Measurements from ENCODE around the gene PLXNA2. TPM values are rescaled to one million over a fixed set of nuclear protein-coding genes. Genes with fewer than 3 reads are reported as not detected.

The PLXNA2 gene
- total RNA-seq, 2 experiments from 2014 or later = 2.0 to 2.1 TPM

GRCh38 chr1:208071435-208072031 is 172.7 kb downstream of the PLXNA2 start:
- H3K4me1 Mint-ChIP-seq = no peaks in the 10 kb centered on the region
- ATAC-seq (ENCODE audit: low read depth) (no peak), DNase-seq (no peak)
- no peaks in the 10 kb centered on the region for H3K36me3 Mint-ChIP-seq
- peaks cover 3% of the 10 kb centered on the region for H3K27me3 Mint-ChIP-seq
- H3K4me3 Mint-ChIP-seq = no peak overlapping the region
- POLR2A ChIA-PET = no interaction called here
- no peaks in the 10 kb centered on the region for H3K9me3 Mint-ChIP-seq
- H3K27ac Mint-ChIP-seq = no peak overlapping the region

- Mint-ChIP-seq H3K4me3 (no peak overlapping the region), H3K4me1 (no peaks in the 10 kb centered on the region)
- no peak for ATAC-seq (ENCODE audit: low read depth)
Measured at GRCh38 chr1:208069908-208070307, 174.3 kb downstream of the PLXNA2 start.

GRCh38 chr1:208069317-208069716 is 174.9 kb downstream of the PLXNA2 start:
- no peak overlapping the region for H3K27ac Mint-ChIP-seq
- H3K27me3 Mint-ChIP-seq = no peaks in the 10 kb centered on the region
- POLR2A ChIA-PET = no interaction called here
- no peak overlapping the region for H3K4me3 Mint-ChIP-seq
- no peaks in the 10 kb centered on the region for H3K9me3 Mint-ChIP-seq
- DNase-seq (no peak), ATAC-seq (ENCODE audit: low read depth) (no peak)
- H3K36me3 Mint-ChIP-seq = no peaks in the 10 kb centered on the region
- H3K4me1 Mint-ChIP-seq = no peaks in the 10 kb centered on the region

More at GRCh38 chr1:208069908-208070307, 174.3 kb downstream of the PLXNA2 start:
- peaks cover 2% of the 10 kb centered on the region for H3K27me3 Mint-ChIP-seq
- H3K36me3 Mint-ChIP-seq = no peaks in the 10 kb centered on the region
- POLR2A ChIA-PET = no interaction called here
- no peaks in the 10 kb centered on the region for H3K9me3 Mint-ChIP-seq
- DNase-seq = no peak
- H3K27ac Mint-ChIP-seq = no peak overlapping the region

GRCh38 chr1:208068908-208069307 is 175.3 kb downstream of the PLXNA2 start:
- H3K4me3 Mint-ChIP-seq = no peak overlapping the region
- ATAC-seq (ENCODE audit: low read depth) (no peak), DNase-seq (no peak)
- H3K27ac Mint-ChIP-seq = no peak overlapping the region
- POLR2A ChIA-PET = no interaction called here
- no peaks in the 10 kb centered on the region for H3K4me1 Mint-ChIP-seq
- H3K27me3 Mint-ChIP-seq = peaks cover 2% of the 10 kb centered on the region
- no peaks in the 10 kb centered on the region for H3K36me3 Mint-ChIP-seq
- no peaks in the 10 kb centered on the region for H3K9me3 Mint-ChIP-seq

GRCh38 chr1:208068407-208068806 is 175.8 kb downstream of the PLXNA2 start:
- POLR2A ChIA-PET = no interaction called here
- Mint-ChIP-seq H3K4me3 (no peak overlapping the region), H3K9me3 (no peaks in the 10 kb centered on the region), H3K4me1 (no peaks in the 10 kb centered on the region), H3K27ac (no peak overlapping the region), H3K27me3 (peaks cover 2% of the 10 kb centered on the region), H3K36me3 (no peaks in the 10 kb centered on the region)
- ATAC-seq (ENCODE audit: low read depth) = no peak
- no peak for DNase-seq

- Mint-ChIP-seq H3K27ac (no peak overlapping the region), H3K27me3 (peaks cover 3% of the 10 kb centered on the region), H3K36me3 (no peaks in the 10 kb centered on the region), H3K9me3 (no peaks in the 10 kb centered on the region), H3K4me3 (no peak overlapping the region), H3K4me1 (no peaks in the 10 kb centered on the region)
- POLR2A ChIA-PET = no interaction called here
- no peak for ATAC-seq (ENCODE audit: low read depth)
- no peak for DNase-seq
Measured at GRCh38 chr1:208066583-208066982, 177.6 kb downstream of the PLXNA2 start.

GRCh38 chr1:208065862-208066261 is 178.3 kb downstream of the PLXNA2 start:
- POLR2A ChIA-PET = no interaction called here

GRCh38 chr1:208061632-208062031 is 182.6 kb downstream of the PLXNA2 start:
- Mint-ChIP-seq H3K36me3 (no peaks in the 10 kb centered on the region), H3K9me3 (no peaks in the 10 kb centered on the region), H3K27me3 (peaks cover 4% of the 10 kb centered on the region), H3K4me1 (no peaks in the 10 kb centered on the region), H3K4me3 (no peak overlapping the region), H3K27ac (no peak overlapping the region)
- POLR2A ChIA-PET = no interaction called here
- DNase-seq (no peak), ATAC-seq (ENCODE audit: low read depth) (no peak)

More at GRCh38 chr1:208065862-208066261, 178.3 kb downstream of the PLXNA2 start:
- H3K4me1 Mint-ChIP-seq = no peaks in the 10 kb centered on the region
- ATAC-seq (ENCODE audit: low read depth) = no peak
- peak overlapping the region; percentile 19 for H3K27ac Mint-ChIP-seq
- DNase-seq = no peak
- peaks cover 4% of the 10 kb centered on the region for H3K27me3 Mint-ChIP-seq
- H3K9me3 Mint-ChIP-seq = no peaks in the 10 kb centered on the region
- H3K4me3 Mint-ChIP-seq = no peak overlapping the region
- H3K36me3 Mint-ChIP-seq = no peaks in the 10 kb centered on the region

GRCh38 chr1:208061118-208061517 is 183.1 kb downstream of the PLXNA2 start:
- Mint-ChIP-seq H3K36me3 (no peaks in the 10 kb centered on the region), H3K4me3 (no peak overlapping the region), H3K27me3 (peaks cover 4% of the 10 kb centered on the region), H3K9me3 (no peaks in the 10 kb centered on the region), H3K27ac (no peak overlapping the region), H3K4me1 (no peaks in the 10 kb centered on the region)
- ATAC-seq (ENCODE audit: low read depth) (no peak), DNase-seq (no peak)
- POLR2A ChIA-PET = no interaction called here

- no peak overlapping the region for H3K4me3 Mint-ChIP-seq
- no peaks in the 10 kb centered on the region for H3K36me3 Mint-ChIP-seq
- no peak for ATAC-seq (ENCODE audit: low read depth)
- H3K27ac Mint-ChIP-seq = no peak overlapping the region
- H3K4me1 Mint-ChIP-seq = no peaks in the 10 kb centered on the region
- DNase-seq = no peak
- H3K9me3 Mint-ChIP-seq = no peaks in the 10 kb centered on the region
- peaks cover 4% of the 10 kb centered on the region for H3K27me3 Mint-ChIP-seq
- POLR2A ChIA-PET = no interaction called here
Measured at GRCh38 chr1:208060215-208060869, 183.8 kb downstream of the PLXNA2 start.

- H3K4me3 Mint-ChIP-seq = no peak overlapping the region
- H3K4me1 Mint-ChIP-seq = no peaks in the 10 kb centered on the region
- H3K27me3 Mint-ChIP-seq = peaks cover 4% of the 10 kb centered on the region
- H3K27ac Mint-ChIP-seq = no peak overlapping the region
- POLR2A ChIA-PET = no interaction called here
- no peaks in the 10 kb centered on the region for H3K36me3 Mint-ChIP-seq
- no peaks in the 10 kb centered on the region for H3K9me3 Mint-ChIP-seq
- DNase-seq (no peak), ATAC-seq (ENCODE audit: low read depth) (no peak)
Measured at GRCh38 chr1:208059409-208060001, 184.7 kb downstream of the PLXNA2 start.

GRCh38 chr1:208058756-208059155 is 185.4 kb downstream of the PLXNA2 start:
- peaks cover 3% of the 10 kb centered on the region for H3K27me3 Mint-ChIP-seq
- DNase-seq (no peak), ATAC-seq (ENCODE audit: low read depth) (no peak)
- POLR2A ChIA-PET = no interaction called here
- H3K4me1 Mint-ChIP-seq = no peaks in the 10 kb centered on the region
- no peak overlapping the region for H3K4me3 Mint-ChIP-seq
- no peak overlapping the region for H3K27ac Mint-ChIP-seq
- H3K9me3 Mint-ChIP-seq = no peaks in the 10 kb centered on the region
- H3K36me3 Mint-ChIP-seq = no peaks in the 10 kb centered on the region

GRCh38 chr1:208058267-208058666 is 185.9 kb downstream of the PLXNA2 start:
- Mint-ChIP-seq H3K36me3 (no peaks in the 10 kb centered on the region), H3K27me3 (peaks cover 3% of the 10 kb centered on the region), H3K9me3 (no peaks in the 10 kb centered on the region), H3K27ac (no peak overlapping the region), H3K4me3 (no peak overlapping the region), H3K4me1 (no peaks in the 10 kb centered on the region)
- DNase-seq (no peak), ATAC-seq (ENCODE audit: low read depth) (no peak)
- POLR2A ChIA-PET = no interaction called here

GRCh38 chr1:208057056-208057455 is 187.1 kb downstream of the PLXNA2 start:
- Mint-ChIP-seq H3K27ac (no peak overlapping the region), H3K27me3 (peaks cover 3% of the 10 kb centered on the region), H3K4me3 (no peak overlapping the region), H3K36me3 (no peaks in the 10 kb centered on the region), H3K9me3 (no peaks in the 10 kb centered on the region), H3K4me1 (no peaks in the 10 kb centered on the region)
- no peak for DNase-seq
- no peak for ATAC-seq (ENCODE audit: low read depth)
- POLR2A ChIA-PET = no interaction called here
